Activated T-helper 2 cell treated with anti-CD3 and anti-CD28 coated beads, Interferon-gamma antibody, Interleukin-2, Interleukin-4, amounts not matched to agents 10 μg/mL and 5 μg/mL and 100 μg/mL, durations not matched to agents 14 hours and 24 hours and 36 hours (primary cell): ENCODE data around the gene LMX1A. TPM values are rescaled to one million over a fixed set of nuclear protein-coding genes. Genes with fewer than 3 reads are reported as not detected.
A peak's percentile ranks its signal among the peaks of the same experiment; 100 is the strongest.

Source experiments
- DNase-seq: peaks from one replicate; pipeline ENCODE4 v3.0.0; 2021; ENCODE audit warnings: low spot score
- H3K27ac Mint-ChIP-seq: one replicate; pipeline ENCODE4 v1.8.0; 2021; ENCODE audit warnings: mixed read lengths
- H3K27me3 Mint-ChIP-seq: one replicate; pipeline ENCODE4 v1.8.0; 2021; ENCODE audit warnings: low read depth, mixed read lengths
- H3K36me3 Mint-ChIP-seq: one replicate; pipeline ENCODE4 v1.8.0; 2021; ENCODE audit warnings: low read depth, mixed read lengths
- H3K4me1 Mint-ChIP-seq: one replicate; pipeline ENCODE4 v1.8.0; 2021; ENCODE audit warnings: low read depth, mixed read lengths
- H3K4me3 Mint-ChIP-seq: one replicate; pipeline ENCODE4 v1.8.0; 2021; ENCODE audit warnings: low read depth, mild to moderate bottlenecking, moderate library complexity, mixed read lengths
- H3K9me3 Mint-ChIP-seq: one replicate; pipeline ENCODE4 v1.8.0; 2021; ENCODE audit warnings: mixed read lengths
- intact Hi-C: fragments of 100-400 bp; cut with micrococcal nuclease; formaldehyde crosslinking; loops from one replicate; pipeline ENCODE4 v1.15.1; 2023
- total RNA-seq: library from RNA; stranded (reverse); gene quantifications from 2 replicates; pipeline ENCODE4 v1.2.3, GENCODE V29; 2022

The LMX1A gene
- total RNA-seq, 1 donor from 2014 or later: not detected

DNA sequence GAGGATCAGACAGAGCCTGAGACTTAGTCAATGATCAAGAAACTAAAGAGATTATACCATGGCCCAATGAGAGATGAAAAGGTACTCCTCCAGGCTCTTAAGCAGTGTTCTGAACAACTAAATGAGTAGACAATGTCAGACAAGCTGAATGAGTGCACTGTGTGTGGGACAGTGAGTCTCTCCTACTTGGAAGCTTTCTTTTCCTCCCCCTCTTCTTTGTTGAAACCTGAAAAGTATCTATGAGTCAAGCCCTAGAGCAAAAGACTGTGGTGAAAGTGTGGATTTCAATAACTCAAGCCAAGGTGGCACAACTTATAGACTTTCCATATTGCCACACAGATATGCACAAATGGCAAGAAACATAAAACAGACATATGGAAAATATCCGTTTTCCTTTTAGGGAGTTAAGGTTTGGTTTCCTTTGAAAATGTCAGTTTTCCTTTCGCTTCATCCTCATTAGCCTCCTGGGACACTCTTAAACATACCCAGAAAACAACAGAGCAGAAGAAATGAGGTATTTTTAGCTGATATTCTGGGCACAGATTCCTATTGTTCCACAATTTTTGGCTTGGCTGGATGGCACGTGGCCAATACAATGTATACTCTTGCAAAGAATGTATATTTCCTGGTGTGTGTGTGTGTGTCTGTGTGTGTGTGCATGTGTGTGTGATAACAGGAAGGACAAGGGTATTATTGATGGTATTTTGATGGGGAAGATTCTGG lies 96.6 kb downstream of the LMX1A start:
- no peak overlapping the region for H3K4me3 Mint-ChIP-seq
- H3K27ac Mint-ChIP-seq: no peak overlapping the region
- no peaks in the 10 kb centered on the region for H3K9me3 Mint-ChIP-seq
- H3K27me3 Mint-ChIP-seq: no peaks in the 10 kb centered on the region
- intact Hi-C loops: no loop called here
- H3K4me1 Mint-ChIP-seq: no peaks in the 10 kb centered on the region
- H3K36me3 Mint-ChIP-seq: no peaks in the 10 kb centered on the region
- DNase-seq: no peak

DNA sequence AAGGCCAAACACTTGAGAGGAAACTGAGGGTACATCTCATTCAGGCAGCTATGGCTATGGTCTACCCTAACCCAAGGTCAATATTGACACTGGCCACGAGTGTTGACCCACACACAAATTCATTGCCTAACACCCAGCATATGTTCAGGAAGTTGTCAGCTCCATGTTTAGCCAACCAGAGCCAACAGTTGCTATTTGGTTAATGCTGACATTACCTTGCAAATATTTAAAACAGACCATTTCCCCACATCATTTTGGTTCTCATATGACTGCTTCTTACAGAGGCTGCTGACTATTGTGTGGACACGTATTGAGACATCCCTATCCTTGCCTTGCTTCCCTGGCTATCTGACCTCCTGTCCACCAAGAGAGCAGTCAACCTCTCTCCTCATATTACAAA lies 97.3 kb downstream of the LMX1A start:
- Mint-ChIP-seq H3K36me3 (no peaks in the 10 kb centered on the region), H3K27ac (no peak overlapping the region), H3K4me3 (no peak overlapping the region), H3K27me3 (no peaks in the 10 kb centered on the region), H3K4me1 (no peaks in the 10 kb centered on the region), H3K9me3 (no peaks in the 10 kb centered on the region)
- DNase-seq: no peak
- intact Hi-C loops: no loop called here

DNA sequence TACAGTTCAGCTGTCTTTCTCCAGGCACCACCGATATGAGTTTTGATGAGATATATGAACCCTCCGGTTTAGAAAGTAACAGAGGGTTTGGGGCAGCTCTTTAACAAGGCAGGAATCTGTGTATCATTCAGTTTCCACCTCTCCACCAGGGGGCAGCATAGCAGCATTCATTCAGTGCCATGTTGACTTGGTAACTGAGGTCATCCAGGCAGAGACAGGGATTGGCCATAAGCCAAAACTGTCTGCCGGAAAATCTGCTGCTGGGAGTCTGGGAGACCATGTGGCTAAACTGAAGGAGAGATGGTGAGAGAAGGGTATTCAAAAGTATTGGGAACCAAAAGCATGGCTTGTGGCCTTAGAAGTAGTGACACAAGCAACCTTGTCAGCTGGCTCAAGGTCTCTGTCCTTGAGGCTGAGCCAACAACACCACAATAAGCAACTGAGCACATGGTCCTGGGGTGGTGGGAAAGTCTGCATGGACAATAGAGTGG lies 98.5 kb downstream of the LMX1A start:
- no peak overlapping the region for H3K27ac Mint-ChIP-seq
- DNase-seq: peak; percentile 18
- intact Hi-C loops: no loop called here
- H3K4me3 Mint-ChIP-seq: no peak overlapping the region
- H3K9me3 Mint-ChIP-seq: no peaks in the 10 kb centered on the region
- H3K4me1 Mint-ChIP-seq: no peaks in the 10 kb centered on the region
- H3K27me3 Mint-ChIP-seq: no peaks in the 10 kb centered on the region
- H3K36me3 Mint-ChIP-seq: no peaks in the 10 kb centered on the region

DNA sequence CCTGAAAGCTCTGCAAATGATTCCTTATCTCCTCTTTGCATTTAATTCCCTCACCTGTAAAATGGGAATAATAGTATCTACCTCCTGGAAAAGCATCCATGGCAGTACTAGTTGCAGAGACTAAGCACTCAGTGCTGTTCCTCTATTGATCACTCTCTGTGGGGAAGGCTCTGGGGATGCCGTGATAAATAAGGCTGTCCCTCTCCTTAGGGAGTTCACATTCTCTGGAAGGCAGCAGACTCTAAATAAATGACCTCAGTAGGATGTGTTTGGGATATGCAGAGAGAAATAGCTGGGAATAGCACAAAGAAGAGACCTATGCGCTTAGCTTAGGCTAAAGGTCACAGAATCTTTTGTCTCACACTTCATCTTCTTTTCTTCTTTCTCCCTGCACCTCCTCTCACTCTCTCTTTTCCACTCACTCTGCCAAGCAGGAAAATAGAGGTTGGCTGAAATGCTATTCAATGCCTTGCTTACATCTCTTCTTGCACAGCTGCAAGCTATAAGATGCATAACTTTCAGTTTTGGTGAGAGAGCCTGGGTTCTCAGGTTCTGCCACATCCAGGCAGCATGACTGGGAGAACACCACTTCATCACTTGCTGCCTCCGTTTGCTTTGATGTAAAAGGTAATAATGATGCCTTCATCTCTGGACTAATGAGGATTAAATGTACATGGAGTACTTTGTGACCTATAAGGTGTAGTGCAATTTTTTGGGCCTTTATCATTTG lies 101.5 kb downstream of the LMX1A start:
- no peak overlapping the region for H3K27ac Mint-ChIP-seq
- H3K9me3 Mint-ChIP-seq: no peaks in the 10 kb centered on the region
- no peak for DNase-seq
- no peak overlapping the region for H3K4me3 Mint-ChIP-seq
- no peaks in the 10 kb centered on the region for H3K36me3 Mint-ChIP-seq
- intact Hi-C loops: no loop called here
- H3K27me3 Mint-ChIP-seq: no peaks in the 10 kb centered on the region
- H3K4me1 Mint-ChIP-seq: no peaks in the 10 kb centered on the region

DNA sequence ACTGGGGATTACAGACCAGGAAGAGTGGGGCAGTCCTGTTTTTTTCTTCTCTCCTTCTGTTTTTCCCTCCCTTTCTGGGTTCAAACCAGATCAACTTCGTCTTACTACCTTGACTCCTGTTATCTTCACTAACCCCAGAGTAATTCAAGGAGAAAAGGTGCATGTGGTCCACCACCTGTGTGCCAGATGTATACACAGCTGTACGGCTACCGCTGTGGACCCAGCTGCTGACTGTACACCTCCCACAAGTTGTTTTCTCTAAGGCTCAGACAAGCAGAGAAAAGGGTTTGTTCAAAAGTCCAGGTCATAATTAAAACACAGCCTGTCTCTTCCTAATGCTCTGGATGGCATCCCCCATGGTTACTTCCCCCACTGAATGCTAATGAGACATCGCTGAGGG lies 102.1 kb downstream of the LMX1A start:
- Mint-ChIP-seq H3K4me3 (no peak overlapping the region), H3K27ac (no peak overlapping the region), H3K4me1 (no peaks in the 10 kb centered on the region), H3K9me3 (no peaks in the 10 kb centered on the region), H3K36me3 (no peaks in the 10 kb centered on the region), H3K27me3 (no peaks in the 10 kb centered on the region)
- DNase-seq: no peak
- intact Hi-C loops: no loop called here

DNA sequence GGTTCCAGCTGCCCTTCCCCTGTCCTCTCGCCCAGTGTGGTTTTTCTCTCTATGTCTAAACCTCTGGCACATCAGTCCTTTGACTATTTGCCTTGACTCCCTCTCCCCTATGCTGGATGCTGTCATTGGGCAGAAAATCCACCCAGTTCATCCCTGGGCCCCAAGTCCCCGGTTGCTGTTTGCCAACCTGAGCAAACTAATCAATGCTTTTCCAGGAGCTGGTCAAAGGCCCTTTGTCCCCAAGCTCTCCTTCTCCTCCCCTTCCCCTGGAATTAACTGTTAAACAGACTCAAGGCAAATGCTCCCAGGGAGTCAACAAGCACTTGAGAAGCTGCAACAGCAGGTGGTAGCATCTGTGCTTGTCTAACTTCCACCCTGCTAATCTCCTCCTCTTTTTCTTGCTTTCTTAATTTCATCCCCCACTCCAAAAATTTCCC lies 102.7 kb downstream of the LMX1A start:
- Mint-ChIP-seq H3K27me3 (no peaks in the 10 kb centered on the region), H3K27ac (no peak overlapping the region), H3K36me3 (no peaks in the 10 kb centered on the region), H3K4me3 (no peak overlapping the region), H3K4me1 (no peaks in the 10 kb centered on the region), H3K9me3 (no peaks in the 10 kb centered on the region)
- DNase-seq: no peak
- intact Hi-C loops: no loop called here

DNA sequence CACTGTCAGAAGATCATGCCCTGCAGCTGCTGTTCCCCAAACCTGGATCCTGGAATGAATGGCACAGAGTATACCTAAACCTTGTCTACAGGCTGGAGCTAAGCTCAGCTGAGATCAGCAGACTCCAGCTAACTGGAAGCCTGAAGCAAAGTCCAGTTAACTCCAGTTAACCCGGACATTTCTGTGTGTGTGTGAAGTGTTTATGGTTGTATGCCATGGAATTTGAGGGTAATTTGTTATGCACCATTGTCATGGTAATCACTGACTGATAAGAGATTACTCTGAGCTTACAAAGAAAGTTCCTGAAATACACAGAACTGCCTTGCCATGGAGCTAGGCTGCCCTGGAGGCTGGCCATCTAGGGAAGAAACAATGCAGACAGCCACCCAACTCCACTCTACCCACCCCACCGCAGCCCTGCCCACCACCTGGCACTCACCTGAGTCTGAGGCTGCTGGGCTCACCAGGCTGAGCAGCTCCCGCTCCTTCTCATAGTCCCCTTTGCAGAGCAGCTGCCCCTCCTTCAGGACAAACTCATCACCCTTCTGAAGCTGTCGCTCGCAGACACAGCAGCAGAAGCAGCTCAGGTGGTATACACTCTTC lies 107.4 kb downstream of the LMX1A start:
- H3K27me3 Mint-ChIP-seq: peaks cover 3% of the 10 kb centered on the region
- no peaks in the 10 kb centered on the region for H3K36me3 Mint-ChIP-seq
- H3K4me1 Mint-ChIP-seq: no peaks in the 10 kb centered on the region
- no peaks in the 10 kb centered on the region for H3K9me3 Mint-ChIP-seq
- no peak overlapping the region for H3K4me3 Mint-ChIP-seq
- intact Hi-C loops: no loop called here
- H3K27ac Mint-ChIP-seq: no peak overlapping the region
- no peak for DNase-seq

DNA sequence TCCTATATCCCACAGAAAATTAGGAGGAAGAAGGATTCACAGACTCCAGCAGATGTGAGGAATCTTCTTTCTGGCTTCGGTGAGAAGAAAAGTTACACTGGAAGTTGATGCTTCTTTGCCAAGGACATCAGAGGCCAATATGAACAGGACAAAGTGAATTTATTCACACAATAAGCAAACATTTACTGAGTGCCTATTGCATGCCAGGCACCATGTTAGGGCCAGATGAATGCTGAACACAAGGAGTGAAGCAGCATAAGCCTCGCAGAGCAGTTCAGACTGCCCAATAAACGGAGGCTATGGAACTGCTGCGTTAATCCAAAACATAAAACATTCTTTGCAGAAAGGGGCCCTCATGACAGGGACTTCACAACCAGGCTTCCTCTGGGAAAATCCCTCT lies 114.6 kb downstream of the LMX1A start:
- peaks cover 21% of the 10 kb centered on the region for H3K27me3 Mint-ChIP-seq

DNA sequence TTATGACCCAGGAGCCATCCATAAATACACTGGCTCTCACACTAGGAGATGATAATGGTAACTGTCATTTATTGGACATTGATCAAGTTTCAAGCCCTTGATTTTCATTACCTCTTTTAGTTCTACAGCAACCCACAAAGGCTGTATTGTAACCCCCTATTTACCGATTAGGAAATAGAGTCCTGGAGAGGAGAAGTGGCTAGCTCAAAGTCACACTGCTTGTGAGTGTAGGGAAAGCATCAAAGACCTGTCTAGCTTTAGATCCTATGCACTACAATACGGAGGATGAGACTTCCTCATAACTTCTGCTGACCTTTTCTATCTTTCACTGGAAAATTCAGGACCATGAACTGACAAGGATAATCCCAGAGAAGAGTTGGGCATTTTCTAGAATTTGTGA lies 115.2 kb downstream of the LMX1A start:
- Mint-ChIP-seq H3K27ac (no peak overlapping the region), H3K9me3 (no peaks in the 10 kb centered on the region), H3K27me3 (peaks cover 24% of the 10 kb centered on the region), H3K4me3 (no peak overlapping the region), H3K36me3 (no peaks in the 10 kb centered on the region), H3K4me1 (no peaks in the 10 kb centered on the region)
- intact Hi-C loops: no loop called here
- no peak for DNase-seq

More for the DNA sequence above, 114.6 kb downstream of the LMX1A start:
- no peak overlapping the region for H3K4me3 Mint-ChIP-seq
- H3K9me3 Mint-ChIP-seq: no peaks in the 10 kb centered on the region
- H3K4me1 Mint-ChIP-seq: no peaks in the 10 kb centered on the region
- intact Hi-C loops: no loop called here
- H3K27ac Mint-ChIP-seq: no peak overlapping the region
- DNase-seq: no peak
- H3K36me3 Mint-ChIP-seq: no peaks in the 10 kb centered on the region

DNA sequence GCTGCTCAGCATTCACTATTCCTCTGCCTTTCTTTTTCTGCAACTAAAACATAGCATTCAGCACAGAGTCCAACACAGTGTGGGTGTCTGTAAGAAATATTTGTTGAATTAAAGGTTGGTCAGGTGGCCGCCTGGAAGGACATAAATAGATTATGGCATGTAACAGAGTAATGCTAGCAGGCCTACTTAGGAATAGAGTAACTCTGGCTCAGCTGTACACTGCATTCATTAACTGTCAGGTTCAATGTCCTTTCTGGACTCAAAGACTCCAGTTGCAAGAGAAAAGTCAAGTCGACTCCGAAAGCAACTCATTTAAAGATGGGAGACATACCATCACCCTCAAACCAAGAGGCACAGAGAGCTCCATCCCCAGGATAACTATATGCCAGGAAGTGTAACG lies 116.0 kb downstream of the LMX1A start:
- Mint-ChIP-seq H3K9me3 (no peaks in the 10 kb centered on the region), H3K4me1 (peaks cover 1% of the 10 kb centered on the region), H3K4me3 (no peak overlapping the region), H3K27ac (no peak overlapping the region), H3K36me3 (no peaks in the 10 kb centered on the region), H3K27me3 (peaks cover 29% of the 10 kb centered on the region)
- DNase-seq: no peak
- intact Hi-C loops: no loop called here

DNA sequence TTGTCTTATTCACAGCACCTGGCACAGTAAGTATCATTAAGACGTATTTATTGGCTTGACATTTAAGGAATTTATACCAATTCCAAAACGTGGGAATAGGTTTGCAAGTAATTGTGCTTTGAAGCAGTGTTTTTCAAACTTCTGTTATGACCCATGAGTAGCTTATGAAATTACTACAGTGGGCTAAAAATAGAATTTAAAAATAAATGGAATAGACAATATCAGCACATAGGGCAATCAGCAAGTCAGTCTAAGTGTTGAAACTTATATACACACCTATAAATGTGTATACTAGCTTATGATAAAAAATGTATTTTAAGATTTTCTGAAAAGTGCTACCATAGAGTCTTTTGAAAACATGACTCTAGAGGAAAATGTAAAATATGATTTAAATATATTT lies 116.6 kb downstream of the LMX1A start:
- H3K27ac Mint-ChIP-seq: no peak overlapping the region
- no peaks in the 10 kb centered on the region for H3K9me3 Mint-ChIP-seq
- H3K4me1 Mint-ChIP-seq: peaks cover 1% of the 10 kb centered on the region
- intact Hi-C loops: loop anchor here (5.0 kb wide), 1 partner anchor 112 kb away; no protein-coding TSS in a partner anchor
- H3K36me3 Mint-ChIP-seq: no peaks in the 10 kb centered on the region
- H3K27me3 Mint-ChIP-seq: peaks cover 34% of the 10 kb centered on the region
- DNase-seq: no peak
- H3K4me3 Mint-ChIP-seq: no peak overlapping the region

DNA sequence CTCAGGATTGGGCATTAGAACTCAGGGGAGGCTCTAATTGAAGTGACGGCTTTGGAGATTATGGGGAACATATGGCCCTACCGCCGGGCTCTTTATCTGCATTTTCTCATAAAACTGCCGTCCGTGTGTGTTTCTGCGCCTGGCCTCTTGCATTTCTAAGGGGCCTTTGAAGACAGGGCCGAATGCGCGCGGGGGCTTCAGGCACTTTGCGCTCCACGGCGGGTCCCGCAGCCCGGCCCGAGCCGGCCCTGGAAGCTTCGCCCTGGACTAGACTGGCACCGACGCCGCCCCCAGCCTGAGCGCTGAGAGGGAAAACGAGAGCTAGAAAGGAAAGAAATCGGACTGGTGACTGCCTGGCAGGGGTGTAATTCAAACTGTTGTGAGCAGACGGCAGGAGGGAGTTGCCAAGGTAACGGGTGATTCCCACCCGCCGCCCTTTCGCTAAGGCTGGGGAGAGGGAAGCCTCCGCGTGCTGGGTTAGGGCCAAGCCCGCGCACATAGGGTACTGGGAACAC lies 120.7 kb downstream of the LMX1A start:
- H3K9me3 Mint-ChIP-seq: no peaks in the 10 kb centered on the region
- H3K36me3 Mint-ChIP-seq: no peaks in the 10 kb centered on the region
- no peak overlapping the region for H3K27ac Mint-ChIP-seq
- peaks cover 48% of the 10 kb centered on the region for H3K27me3 Mint-ChIP-seq
- DNase-seq: no peak
- no peak overlapping the region for H3K4me3 Mint-ChIP-seq
- H3K4me1 Mint-ChIP-seq: peaks cover 1% of the 10 kb centered on the region
- intact Hi-C loops: loop anchor here (5.0 kb wide), 1 partner anchor 116 kb away; no protein-coding TSS in a partner anchor
